Adipose tissue (tissue), 3 donors: Measurements from ENCODE around the gene UBXN2A. TPM values are rescaled to one million over a fixed set of nuclear protein-coding genes. Genes with fewer than 3 reads are reported as not detected.
"Not testable (repeated sequence)": the region's sequence is repeated elsewhere in the genome, so short reads cannot be mapped to it uniquely, and the experiment has no call there.

Source experiments
- H3K27ac ChIP-seq: one replicate; pipeline ENCODE4 v1.5.1; 2013; ENCODE audit warnings: low read depth, low read length
- WGBS, 3 donors: extraction: QIAGEN DNeasy Blood & Tissue Kit; methylation state at CpG; one replicate each; pipeline ENCODE4 v1.1.7; 2013; 5-methylcytosine and 5-hydroxymethylcytosine counted together
- polyA plus RNA-seq, 3 donors: library from polyadenylated mRNA; stranded (reverse); fragments of 200-250 nt; gene quantifications; one replicate each; pipeline ENCODE4 v1.2.3, GENCODE V29; 2013
- donor health status: healthy with polysubstance abuse.
- donor health status: Bipolar disorder and iron deficiency.
- donor health status: healthy.

The UBXN2A gene
- polyA plus RNA-seq, 3 donors = 2.8 to 15.1 (median 7.7) TPM

DNA sequence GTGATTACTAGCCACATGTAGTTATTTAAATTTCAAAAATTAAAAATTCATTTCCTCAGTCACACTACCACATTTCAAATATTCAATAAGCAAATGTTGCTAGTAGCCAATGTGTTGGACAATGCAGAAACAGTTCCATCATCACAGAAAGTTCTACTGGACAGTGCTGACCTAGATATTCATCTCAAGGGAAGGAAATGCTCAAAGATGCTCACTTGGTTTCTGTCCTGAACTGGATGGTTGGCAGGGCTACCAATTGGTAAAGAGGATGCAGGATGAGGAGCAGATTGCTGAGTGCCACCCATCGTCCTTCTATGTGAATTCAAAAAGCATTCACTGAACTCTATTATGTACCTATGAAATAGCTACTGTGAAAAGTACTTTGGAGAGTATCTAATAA, 6.0 kb upstream of the UBXN2A start:
- WGBS, 3 donors = 72 to 80% (median 75%) methylated on average over 1 of the region's 1 CpG
- no peak overlapping the region for H3K27ac ChIP-seq

DNA sequence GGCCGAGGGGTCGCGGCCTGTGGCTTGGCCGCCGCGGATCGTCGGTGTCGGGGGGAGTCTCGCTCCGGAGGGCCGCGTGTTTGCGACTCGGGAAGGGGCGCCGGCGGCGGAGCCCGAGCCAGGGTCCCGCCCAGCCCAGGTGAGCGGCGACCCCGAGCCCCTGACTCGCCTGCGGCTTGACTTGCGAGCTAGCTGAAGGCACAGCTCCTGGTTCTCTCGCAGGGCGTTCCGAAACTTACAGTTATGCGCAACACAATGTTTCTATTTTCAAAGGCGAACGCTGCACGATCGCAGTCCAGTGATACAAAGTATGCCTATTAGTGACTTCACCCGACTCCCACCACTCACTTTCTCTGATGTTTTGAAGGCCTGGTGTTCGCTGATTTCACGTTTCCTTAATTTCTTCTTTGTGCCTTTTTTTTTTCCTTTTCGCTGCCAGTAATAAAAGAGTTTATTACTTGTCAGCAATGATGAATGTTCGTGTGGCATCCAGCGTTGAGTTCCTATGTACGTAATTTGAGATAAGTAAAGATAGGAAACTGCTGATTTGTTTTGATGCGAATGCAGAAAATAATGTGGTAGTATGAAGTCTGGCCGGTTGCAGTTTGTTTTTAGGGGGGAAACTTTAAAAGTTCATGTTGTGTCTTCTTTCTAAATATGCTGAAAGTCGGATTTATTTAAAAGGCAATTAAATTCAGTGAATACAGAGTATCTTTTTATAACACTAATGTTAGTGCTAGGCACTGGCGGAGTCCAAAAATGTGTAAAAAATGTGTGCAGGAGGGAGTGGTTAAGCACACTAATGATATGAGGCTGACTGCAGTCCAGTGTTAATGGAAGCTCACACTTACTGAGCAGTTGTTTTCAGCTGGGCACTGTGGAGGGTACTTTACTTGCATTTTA, 706 bp downstream of the UBXN2A start:
- H3K27ac ChIP-seq = peak overlapping the region; percentile 38
- 1 to 2% (median 1%) methylated on average over 44 to 46 of the region's 46 CpGs for WGBS, 3 donors

DNA sequence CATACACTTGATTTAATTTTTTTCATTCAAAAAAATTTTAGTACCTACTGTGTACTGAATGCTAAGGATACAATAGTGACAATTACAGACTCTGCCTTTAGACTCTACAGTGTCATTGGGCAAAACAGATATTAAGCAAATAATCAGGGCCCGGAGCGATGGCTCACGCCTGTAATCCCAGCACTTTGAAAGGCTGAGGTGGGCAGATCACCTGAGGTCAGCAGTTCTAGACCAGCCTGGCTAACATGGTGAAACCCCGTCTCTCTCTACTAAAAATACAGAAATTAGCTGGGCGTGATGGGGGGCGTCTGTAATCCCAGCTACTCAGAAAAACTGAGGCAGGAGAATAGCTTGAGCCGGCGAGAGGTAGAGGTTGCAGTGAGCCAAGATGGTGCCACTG, 1.4 kb downstream of the UBXN2A start:
- WGBS, 3 donors = 65 to 87% (median 82%) methylated on average over 8 of the region's 8 CpGs

DNA sequence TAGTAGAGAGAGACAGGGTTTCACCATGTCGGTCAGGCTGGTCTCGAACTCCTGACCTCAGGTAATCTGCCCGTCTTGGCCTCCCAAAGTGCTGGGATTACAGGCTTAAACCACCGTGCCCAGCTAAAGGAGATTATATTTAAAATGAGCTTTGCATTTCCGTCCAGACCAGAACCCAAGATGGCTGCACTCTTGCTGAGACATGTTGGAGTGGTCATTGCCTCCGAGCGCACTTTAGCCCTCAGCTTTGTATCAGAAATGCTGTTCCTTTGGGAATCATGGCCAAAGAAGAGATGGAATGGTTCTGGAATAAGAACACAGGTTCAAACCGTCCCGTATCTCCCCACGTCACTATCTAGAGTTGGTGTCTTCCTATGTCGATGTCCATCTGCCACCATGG, 3.4 kb downstream of the UBXN2A start:
- WGBS, 3 donors = 97 to 99% (median 98%) methylated on average over 11 of the region's 11 CpGs
- H3K27ac ChIP-seq = no peak overlapping the region

More for the DNA sequence above, 1.4 kb downstream of the UBXN2A start:
- H3K27ac ChIP-seq = no peak overlapping the region

DNA sequence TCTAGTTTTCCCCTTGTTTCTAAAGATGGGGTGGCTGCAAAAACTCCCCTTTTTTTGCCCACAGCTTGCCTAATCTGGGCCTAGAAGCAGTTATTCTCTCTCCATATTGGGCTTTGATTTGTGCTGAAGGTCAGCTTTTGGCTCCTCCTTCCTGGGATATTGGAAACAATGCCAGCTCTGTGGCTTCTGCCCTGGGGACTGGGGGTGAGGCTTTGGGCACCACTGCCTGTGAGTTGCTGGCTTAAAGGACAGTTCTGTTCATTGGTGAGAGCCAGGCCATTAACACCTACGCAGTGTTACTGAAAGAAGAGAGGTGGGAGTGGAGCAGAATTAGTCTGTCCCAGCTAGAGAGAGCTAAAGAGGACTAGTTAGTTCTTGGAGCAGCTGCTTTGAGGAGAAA, 4.3 kb downstream of the UBXN2A start:
- H3K27ac ChIP-seq = no peak overlapping the region
- 82 to 96% (median 83%) methylated on average over 1 of the region's 1 CpG for WGBS, 3 donors

DNA sequence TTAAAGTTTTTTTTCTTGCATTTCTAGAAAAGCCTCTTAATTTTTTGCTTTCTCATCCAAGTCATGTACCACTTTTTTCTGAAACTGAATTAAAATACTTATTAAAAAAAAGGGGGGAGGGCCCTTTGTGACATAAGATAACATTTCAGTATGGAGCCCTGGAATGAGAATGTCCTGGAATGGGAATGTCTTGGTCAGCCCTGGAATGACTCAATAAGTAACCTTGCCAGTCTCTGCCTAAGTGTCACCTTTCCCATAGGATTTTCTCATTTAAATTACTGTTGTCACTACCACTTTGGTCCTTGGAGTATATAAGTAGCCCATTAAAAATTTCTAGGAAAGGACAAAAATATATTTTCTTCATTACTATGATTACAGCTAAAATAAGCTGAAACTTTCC, 4.7 kb downstream of the UBXN2A start:
- H3K27ac ChIP-seq = no peak overlapping the region

DNA sequence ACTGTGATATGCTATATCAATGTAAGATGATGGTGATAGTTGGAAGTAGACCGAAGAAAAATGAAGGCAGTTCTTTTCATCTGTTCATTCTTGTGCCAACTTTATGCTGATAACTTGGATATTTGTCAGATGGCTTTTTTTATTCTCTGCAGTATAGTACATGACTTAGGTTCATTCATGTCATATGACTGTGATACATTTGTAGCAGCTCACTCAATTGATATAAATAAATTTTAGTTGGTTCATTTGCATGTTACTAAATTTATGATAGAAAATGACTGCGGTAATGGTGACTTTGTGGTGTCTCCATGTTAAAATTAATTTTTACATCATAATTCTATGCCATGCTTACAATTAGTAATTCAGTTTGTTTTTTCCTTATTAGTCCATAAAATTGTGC, 7.1 kb downstream of the UBXN2A start:
- 89 to 96% (median 93%) methylated on average over 2 of the region's 2 CpGs for WGBS, 3 donors

DNA sequence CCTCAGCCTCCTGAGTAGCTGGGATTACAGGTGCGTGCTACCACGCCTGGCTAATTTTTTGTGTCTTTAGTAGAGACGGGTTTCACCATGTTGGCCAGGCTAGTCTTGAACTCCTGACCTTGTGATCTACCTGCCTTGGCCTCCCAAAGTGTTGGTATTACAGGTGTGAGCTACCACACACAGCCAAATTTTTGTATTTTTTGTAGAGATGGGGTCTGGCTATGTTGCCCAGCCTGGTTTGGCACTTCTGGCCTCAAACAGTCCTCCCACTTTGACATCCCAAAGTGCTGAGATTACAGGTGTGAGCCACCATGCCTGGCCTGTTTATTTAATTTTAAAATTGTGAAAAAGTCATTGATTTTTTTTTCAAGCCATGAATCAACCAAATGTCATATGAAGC, 12.3 kb downstream of the UBXN2A start:
- 95 to 99% (median 97%) methylated on average over 3 of the region's 3 CpGs for WGBS, 3 donors
- not testable (repeated sequence) for H3K27ac ChIP-seq

More for the DNA sequence above, 7.1 kb downstream of the UBXN2A start:
- no peak overlapping the region for H3K27ac ChIP-seq

DNA sequence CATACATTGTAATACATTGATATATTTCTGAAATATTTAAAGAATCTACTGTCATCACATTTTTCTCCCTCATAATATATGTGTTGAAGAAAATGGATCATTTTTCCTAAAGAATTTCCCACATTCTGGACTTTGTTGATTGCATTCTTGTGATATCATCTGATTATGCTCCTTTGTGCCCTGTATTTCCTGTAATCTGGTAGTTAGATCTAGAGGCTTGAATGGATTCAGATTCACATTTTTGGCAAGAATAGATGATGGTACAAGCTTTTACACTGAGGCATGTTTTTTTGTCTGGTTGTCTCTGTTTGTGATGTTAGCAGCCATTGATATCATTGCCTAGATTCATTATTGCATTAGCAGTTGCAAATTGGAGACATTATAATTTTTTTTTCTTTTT, 13.4 kb downstream of the UBXN2A start:
- H3K27ac ChIP-seq = no peak overlapping the region

DNA sequence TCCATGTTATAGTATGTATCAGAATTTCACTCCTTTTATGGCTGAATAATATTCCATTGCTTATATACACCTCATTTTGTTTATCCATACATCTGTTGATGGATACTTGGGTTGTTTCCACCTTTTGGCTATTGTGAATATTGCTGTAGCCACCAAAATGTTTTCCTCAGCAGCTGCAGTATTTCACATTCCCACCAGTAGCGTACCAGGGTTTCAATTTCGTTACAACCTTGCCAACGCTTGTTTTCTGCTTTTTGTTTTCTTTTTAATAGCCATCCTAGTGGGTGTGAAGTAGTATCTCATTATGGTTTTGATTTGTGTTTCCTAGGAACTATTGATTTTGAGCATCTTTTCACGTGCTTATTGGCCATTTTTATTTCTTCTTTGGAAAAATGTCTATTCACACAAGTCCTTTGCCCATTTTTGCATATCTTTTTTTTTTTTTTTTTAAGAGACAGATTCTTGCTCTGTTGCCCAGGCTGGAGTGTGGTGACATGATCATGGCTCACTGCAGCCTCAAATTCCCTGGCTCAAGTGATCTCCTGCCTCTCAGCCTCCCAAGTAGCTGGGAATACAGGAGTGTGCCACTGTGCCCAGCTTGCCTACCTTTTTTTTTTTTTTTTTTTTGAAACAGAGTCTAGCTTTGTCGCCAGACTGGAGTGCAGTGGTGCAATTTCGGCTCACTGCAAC, 14.2 kb downstream of the UBXN2A start:
- no peak overlapping the region for H3K27ac ChIP-seq
- WGBS, 3 donors = 86 to 95% (median 91%) methylated on average over 5 to 6 of the region's 6 CpGs

DNA sequence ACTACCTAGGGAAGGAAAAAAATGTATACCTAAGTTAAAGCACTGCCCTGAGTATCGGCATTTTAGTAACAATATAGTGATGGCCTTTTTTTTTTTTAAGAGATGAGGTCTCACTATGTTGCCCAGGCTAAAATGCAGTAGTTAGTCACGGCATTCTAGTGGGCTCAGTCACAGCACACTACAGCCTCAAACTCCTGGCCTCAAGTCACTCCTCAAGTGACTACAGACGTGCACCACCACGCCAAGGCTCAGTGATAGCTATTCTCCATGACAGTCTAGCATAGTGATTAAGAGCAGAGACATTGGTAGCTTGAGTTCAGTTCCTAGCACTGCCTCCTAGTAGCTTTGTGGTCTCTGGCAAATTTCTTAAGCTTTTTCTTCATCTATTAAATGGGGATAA, 27.6 kb downstream of the UBXN2A start:
- H3K27ac ChIP-seq = no peak overlapping the region
- 94 to 99% (median 98%) methylated on average over 4 of the region's 4 CpGs for WGBS, 3 donors

DNA sequence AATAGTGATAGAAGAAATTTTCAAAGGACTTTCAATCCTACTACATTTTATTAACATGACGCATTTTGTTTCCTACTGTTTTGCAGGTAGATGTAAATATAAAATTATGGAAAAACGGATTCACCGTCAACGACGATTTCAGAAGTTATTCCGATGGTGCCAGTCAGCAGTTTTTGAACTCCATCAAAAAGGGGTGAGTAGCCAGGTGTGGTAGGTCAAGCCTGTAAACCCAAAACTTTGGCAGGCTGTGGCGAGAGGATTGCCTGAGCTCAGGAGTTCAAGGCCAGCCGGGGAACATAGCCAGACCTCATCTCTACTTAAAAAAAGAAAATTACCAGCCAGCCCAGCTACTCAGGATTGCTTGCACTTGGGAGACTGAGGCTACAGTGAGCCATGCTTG, 36.6 kb downstream of the UBXN2A start:
- no peak overlapping the region for H3K27ac ChIP-seq
- 97 to 98% (median 98%) methylated on average over 8 of the region's 8 CpGs for WGBS, 3 donors

DNA sequence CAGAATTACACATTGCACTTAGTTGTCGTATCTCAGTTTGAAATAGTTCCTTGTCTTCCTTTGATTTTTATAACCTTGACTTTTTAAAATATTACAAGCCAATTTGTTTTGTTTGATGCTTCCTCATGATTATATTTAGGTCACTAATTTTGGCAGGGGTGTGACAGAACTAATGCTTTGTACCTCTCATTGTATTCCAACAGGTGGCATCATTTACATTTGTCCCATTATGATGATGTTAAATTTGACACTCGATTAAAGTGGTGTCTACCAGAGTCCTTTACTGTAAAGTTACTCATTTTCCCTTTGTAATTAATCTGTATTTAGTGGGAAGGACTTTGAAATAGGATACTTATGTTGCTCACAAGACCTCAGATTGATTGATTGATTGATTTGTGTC, 48.1 kb downstream of the UBXN2A start:
- no peak overlapping the region for H3K27ac ChIP-seq
- 61 to 63% (median 63%) methylated on average over 2 of the region's 2 CpGs for WGBS, 3 donors

DNA sequence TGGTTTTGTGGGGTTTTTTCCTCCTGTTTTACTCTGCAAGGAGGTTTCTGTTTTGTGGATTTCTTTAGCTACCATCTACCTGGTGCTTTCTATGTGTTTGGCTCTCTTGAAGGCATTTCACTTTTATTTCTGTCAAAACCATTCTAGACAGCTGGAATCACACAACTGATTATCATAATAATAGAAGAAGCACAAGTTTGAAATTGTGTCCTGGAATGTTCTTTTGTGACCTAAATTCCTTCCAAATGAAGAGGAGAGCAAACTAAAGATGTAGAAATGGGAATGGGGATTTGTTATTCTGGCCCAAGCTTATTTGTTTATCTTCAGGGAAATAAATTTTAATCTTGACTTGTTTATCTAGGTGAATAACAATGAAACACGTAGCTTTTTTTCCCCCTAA, 52.7 kb downstream of the UBXN2A start:
- 41 to 86% (median 81%) methylated on average over 1 of the region's 1 CpG for WGBS, 3 donors
- no peak overlapping the region for H3K27ac ChIP-seq

DNA sequence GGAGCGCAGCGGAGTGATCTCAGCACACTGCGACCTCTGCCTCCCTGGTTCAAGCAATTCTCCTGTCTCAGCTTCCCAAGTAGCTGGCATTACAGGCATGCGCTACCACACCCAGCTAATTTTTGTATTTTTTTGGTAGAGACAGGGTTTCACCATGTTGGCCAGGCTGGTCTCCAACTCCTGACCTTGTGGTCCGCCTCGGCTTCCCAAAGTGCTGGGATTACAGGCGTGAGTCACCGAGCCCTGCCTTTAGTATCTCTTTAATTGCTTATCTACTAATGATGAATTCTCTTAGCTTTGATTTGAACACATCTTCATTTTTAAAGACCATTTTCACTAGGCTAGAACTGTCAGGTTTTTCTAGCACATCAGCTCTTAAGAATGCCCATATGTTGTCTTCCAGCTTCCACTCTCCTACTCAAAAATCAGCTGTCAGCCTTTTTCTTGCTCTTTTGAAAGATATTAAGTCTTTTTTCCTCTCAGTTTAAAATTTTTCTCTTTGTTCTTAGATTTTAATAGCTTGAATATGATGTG, 53.5 kb downstream of the UBXN2A start:
- WGBS, 3 donors = 97 to 98% (median 97%) methylated on average over 8 of the region's 8 CpGs
- H3K27ac ChIP-seq = no peak overlapping the region

DNA sequence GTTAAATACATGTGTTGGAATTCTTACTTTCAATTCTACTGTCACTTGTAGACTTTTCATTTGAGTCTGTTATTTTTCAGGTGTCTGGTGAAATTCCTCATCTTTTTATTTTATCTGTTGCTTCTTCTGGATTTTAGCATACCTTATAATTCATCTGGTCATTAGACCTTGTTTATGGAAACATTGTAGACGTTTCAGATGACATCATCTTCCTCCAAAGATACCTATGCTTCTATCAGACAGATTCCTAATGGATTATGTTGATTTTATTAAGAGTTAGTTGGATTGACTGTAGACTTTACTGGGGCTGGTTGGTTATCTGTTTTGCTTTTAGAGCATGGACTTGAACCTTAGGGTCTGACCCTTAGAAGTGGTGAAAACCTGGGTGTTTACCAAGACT, 54.3 kb downstream of the UBXN2A start:
- WGBS, 3 donors = 37 to 66% (median 45%) methylated on average over 1 of the region's 1 CpG
- no peak overlapping the region for H3K27ac ChIP-seq

DNA sequence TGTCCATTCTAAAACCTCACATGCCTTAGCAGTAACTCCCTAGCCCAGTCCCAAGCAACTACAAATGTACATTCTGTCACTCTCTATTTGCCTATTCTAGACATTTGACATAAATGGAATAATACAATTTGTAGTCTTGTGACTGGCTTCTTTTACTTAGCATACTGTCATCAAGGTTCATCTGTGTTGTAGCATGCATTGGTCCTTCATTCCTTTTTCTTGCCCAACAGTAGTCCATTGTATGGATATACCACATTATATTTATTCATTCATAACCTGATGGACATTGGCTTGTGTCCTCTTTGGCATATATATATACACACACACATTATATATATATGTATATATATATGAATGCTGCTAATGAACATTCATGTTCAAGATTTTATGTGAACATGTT, 67.4 kb downstream of the UBXN2A start:
- H3K27ac ChIP-seq = no peak overlapping the region

DNA sequence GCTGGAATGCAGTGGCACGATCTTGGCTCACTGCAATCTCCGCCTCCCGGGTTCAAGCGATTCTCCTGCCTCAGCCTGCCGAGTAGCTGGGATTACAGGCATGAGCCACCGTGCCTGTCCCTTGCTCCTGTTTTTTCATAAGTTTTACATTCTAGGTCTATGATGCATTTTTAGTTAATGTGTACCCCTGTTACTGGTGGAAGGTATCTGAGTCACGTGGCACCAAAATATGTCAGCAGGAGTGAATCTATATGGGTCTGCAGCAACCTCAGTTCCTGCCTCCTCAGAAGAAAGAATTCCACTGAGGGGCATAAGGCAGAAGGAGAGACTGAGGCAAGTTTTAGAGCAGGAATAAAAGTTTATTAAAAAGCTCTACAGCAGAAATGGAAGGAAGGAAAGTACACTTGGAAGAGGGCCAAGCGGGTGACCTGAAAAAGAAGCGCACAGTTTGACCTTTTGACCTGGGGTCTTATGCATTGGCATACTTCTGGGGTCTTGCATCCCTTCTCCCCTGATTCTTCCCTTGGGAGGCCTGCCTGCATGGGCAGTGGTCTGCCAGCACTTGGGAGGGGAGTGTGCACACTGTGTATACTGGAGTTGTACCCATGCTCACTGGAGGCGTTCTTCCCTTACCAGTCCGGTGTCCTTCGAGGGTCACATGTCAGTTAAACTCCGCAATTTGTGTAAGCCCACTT, 68.6 kb downstream of the UBXN2A start:
- 74 to 87% (median 77%) methylated on average over 13 of the region's 13 CpGs for WGBS, 3 donors
- H3K27ac ChIP-seq = no peak overlapping the region

DNA sequence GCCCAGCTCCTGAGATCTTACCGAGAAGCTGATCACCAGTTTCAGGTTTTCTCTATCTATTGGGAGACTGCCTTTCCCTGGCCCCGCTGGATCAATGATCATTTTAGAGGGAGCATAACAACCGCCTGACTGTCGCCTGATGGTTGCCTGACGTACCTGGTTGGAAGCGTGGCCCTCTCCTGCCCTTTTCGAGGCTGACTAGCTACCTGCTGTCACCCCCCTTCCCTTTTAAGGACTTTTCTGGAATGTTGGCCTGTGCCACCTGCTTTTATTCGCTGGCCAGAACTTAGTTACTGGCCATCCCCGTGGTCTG, 69.1 kb downstream of the UBXN2A start:
- H3K27ac ChIP-seq = no peak overlapping the region
- WGBS, 3 donors = 48 to 75% (median 70%) methylated on average over 9 of the region's 9 CpGs
